Measurements from ENCODE around the gene SASH1.

DNA sequence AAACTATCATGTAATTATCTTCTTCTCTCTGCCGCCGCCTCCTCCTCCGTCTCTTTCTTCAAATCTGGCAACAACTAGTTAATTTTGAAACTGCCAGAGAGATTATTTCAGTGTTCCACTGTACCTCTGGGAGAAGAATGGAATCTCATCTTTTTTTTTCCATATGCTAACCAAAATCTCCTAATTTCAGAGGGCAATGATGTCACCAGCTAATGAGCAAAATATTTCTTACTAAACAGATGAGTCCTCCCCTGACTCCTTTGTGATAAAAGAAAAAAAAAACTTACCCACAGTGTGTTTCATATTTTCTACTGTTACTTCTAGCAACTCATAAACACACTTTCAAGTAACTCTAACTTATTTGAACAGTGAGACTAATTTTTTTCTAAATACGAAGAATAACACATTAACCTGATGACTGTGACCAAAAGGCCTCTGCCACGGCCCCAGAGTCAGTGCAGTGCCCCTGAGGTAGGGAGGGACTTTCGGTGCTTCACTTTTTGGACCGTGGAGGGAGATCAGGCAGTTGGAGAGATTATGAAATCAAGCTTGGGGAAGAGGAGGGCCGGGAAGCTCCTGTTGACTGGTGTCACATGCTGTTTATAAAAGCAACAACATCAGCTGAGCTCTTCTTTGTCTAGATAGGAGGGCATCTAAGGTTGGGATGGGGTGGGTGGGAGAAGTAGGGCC is 159.6 kb downstream of the SASH1 start:
- TF ChIP-seq POLR2A (IDR thresholded peaks at IDR 0.05), result no peak
- no peak for TF ChIP-seq CTCF (IDR thresholded peaks at IDR 0.05)
- TF ChIP-seq POLR2AphosphoS5 (IDR thresholded peaks at IDR 0.05), result no peak
- no peak for TF ChIP-seq EP300 (IDR thresholded peaks at IDR 0.05)
